HG03196 (cell line): ENCODE results near the gene GLS2.
"Not testable (repeated sequence)": the region's sequence is repeated elsewhere in the genome, so short reads cannot be mapped to it uniquely, and the experiment has no call there.

Source experiments
- ATAC-seq: cut with Tn5 transposase; IDR thresholded peaks from one replicate; pipeline ENCODE4 v1.9.1; 2021; ENCODE audit not compliant: unreplicated experiment

The GLS2 gene

DNA sequence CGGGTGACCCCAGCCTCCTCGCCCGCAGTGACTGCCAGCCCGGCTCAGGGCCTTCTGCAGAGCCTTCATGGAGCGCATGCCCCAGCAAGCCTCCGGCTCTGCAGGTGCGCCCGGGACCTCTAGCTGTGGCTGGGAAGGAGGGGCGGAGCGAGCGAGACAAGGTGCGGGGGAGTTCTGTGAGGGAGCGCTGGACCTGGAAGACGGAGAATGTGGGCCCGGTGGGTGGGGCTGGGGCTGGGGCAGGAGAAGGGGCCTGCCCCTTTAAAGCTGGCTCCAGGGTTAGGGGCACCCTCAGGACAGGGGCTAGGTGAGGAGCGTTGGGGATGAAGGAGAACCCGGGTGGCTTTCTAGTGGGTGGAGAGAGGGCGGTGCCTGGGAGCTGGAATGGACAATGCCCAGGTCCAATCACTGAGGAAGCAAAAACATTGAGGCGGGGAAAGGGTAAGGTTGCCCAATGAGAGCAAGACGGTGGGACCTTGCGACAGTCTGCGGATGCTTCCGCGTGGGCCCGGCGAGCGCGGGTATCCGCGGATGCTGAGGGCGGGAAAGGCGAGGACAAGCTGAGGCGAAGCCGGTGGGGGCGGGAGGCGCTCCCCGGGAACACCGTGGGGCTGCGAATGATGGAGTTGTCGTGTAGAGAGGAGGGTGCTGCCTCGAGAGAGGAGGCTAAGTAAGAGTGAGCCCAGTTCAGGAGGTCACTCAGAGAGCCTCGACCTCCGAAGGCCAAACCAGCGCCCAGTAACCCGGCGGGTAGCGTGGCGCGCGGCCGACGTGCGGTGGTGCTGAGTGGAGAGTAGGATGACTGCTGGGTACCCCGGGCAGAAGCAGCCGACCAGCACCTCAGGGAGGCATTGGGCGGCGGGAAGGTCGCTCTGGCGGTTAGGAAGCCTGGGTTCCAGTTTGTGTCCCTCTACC is at the start of gene GLS2:
TSS of gene GLS2 (minus strand) at position 121 of the 915 bp plus-strand sequence. CDS start at position 78, 43 bp downstream.
- ATAC-seq, result peak; percentile 89

DNA sequence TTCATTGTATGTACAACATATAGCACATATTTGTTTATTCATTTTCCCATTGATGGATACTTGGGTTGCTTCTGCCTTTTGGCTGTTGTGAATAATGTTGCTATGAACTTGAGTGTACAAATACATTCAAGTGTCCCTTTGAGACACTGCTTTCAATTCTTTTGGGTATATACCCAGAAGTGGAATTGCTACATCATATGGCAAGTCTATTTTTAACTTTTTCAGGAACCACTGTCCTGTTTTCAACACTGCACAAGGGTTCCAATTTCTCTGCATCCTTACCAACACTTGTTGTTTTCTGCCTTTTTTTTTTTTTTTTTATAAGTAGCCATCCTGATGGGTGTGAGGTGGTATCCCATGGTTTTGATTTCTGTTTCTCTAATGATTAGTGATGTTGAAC is 49.6 kb upstream of the GLS2 start:
- no peak for ATAC-seq

DNA sequence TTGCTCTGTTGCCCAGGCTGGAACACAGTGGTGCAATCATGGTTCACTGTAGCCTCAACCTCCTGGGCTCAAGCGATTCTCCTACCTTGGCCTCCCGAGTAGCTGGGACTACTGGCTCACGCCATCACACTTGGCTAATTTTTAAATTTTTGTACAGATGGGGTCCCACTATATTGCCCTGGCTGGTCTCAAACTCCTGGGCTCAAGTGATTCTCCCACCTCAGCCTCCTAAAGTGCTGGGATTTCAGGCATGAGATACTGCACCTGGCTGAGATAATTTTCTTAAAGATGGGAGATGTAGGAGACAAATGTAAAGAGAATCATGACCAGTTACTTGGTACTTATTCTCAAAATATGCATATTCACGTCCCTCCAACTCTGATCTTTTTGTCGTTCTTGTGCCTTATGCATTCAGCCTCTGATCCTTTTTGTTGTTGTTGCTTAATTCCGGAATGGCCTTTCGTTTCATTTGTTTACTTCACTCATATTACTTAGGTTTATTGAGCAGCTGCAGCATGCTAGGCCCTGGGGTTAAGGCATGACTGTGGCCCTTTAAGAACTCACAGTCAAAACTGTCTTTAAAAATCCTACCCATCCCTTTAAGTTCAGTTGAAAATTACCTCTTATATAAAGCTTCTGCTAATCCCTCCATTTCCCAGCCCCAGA is 42.6 kb upstream of the GLS2 start:
- no peak for ATAC-seq

DNA sequence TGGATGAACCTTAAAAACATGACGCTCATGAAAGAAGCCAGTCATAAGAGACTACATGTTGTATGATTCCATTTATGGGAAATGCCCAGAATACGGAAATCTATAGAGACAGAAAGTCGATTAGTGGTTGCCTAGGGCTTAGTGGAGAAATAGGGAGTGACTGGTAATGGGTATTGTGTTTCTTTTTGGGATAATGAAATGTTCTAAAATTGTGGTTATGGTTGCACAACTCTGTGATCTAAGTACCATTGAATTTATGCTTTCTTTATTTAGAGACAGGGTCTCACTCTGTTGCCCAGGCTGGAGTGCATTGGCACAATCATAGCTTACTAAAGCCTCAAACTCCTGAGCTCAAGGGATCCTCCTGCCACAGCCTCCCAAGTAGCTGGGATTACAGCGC is 41.7 kb upstream of the GLS2 start:
- ATAC-seq, result no peak

DNA sequence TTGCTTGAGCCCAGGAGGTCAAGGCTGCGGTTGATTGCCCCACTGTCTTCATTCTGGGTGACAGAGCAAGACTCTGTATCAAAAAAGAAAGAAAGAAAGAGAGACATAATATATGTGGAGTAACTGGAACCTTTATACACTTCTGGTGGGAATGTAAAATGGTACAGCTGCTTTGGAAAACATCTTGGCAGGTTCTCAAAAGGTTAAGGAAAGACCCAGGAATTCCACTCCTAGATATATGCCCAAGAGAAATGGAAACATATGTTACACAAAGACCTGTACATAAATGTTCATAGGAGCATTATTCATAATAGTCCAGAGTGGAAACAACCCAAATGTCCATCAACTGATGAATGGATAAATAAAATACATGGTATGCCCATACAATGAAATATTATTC is 40.9 kb upstream of the GLS2 start:
- no peak for ATAC-seq

DNA sequence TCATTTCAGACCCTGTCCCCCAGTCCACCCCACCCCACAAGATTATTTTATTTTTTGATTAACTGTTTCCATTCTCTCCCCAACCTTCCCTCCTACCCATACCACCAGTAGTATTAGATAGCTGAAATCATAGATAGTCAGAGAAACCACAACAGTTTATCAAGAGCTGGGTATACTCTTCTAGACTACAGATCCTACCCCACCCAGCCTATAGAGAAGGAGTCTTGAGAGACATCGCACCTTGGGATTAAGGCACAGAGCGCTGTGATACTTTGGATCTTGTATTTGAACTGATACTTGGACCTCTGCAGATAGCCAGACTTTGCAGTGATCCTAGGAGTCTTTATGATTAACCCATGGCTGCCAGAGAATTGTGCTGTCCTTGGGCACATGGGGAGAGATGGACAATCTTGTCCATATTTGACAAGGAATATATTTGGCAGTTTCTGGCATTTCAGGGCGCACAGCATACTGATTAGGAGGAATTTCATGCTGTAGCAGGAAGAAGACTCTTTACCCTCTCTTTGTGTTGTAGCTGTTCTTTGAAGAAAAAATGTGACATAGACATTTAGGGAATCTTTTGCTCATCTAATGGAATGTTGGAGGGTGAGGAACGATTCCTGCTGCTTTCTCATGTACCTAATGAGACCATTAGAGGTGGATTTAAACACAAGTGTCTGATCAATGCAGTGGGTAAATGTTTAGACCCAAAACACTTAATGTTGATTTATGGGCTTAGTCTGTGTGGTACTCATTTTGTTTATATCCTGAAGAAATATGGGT is 34.6 kb upstream of the GLS2 start:
- ATAC-seq, result no peak

DNA sequence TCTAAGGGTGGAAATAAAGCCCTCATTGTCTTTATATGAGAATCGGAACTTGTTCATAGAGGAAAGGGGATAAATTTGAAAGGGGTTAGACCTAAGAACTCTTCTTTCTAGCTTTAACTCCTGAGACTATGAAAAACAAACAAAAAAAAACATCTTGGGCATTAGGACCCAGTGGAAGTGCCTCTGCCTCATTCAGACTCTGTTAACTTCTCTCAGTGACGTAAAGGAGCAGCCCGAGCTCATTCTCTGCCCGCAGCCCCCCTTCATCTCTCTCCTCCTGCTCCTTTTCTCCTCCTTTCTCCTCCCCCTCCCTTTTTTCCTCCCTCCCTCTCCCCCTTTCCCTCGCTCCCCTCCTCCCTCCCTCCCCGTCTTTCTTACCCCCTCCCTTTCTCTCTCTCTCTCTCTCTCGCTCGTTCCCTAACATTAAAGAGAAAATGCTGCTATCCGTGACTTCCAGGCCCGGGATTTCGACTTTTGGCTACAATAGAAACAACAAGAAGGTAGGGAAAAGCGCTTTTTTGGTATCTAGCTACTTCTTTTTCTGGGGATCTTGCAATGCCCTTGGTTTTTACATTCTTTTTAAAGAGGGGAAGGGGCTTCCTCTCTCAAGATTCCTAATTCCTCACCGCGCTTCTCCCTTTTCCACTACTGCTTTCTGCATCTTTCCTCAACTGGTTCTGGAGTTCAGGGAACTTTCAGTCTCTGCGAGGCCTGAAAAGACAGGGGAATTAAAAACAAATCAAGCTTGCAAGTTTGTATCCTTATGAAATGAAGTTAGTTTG is 33.8 kb upstream of the GLS2 start, which contains the start of gene RBMS2:
TSS of gene RBMS2 (plus strand) at position 231 of the 782 bp plus-strand sequence. CDS start at position 435, 204 bp downstream.
- ATAC-seq, result no peak

DNA sequence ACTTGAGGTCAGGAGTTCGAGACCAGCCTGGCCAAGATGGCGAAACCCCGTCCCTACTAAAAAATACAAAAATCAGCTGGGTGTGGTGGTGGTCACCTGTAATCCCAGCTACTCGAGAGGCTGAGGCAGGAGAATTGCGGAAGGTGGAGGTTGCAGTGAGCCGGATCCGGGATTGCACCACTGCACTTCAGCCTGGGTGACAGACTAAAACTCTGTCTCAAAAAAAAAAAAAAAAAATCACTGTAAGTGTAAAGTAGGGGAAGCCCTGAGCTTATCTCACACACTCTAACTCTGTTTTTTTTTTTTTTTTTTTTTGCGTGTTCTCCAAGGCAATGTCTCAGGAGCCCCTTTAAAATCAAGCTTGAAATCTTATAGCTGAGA is 33.2 kb upstream of the GLS2 start:
- no peak for ATAC-seq

DNA sequence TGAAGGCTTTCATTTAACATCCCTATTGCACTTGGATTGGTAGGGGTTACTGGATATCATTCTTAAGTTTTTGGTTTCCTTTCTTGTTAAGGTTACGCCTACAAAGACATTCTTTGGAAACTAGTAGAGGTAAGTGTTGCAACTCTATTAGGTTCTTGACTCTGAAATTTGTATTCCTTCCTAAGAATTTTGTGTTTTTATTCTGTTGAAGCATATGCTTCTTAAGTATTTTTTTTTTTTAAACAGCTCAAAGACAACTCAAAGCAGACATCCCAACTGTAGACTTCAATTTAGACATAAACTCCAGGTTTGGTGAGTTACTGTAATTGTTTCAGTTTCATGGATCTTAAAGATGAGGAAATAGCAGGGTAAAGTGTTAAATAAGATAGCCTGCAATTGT is 32.5 kb upstream of the GLS2 start:
- no peak for ATAC-seq

DNA sequence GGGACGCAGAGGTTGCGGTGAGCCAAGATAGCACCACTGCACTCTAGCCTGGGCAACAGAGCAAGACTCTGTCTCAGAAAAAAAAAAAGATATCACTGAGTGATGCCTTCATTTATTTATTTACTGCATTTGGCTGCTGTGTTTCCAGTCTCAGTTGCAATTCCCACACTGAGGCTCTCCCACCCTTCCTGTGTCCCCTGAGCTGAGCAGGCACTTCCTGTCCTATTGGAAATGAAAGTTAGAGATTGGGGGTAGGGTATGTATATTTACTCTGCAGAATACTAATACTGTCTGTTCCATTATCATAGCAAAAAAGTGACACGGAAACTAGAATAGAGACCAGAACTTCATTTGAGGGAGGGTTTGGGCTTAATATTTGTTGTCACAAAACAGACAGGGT is 32.1 kb upstream of the GLS2 start:
- ATAC-seq, result no peak

DNA sequence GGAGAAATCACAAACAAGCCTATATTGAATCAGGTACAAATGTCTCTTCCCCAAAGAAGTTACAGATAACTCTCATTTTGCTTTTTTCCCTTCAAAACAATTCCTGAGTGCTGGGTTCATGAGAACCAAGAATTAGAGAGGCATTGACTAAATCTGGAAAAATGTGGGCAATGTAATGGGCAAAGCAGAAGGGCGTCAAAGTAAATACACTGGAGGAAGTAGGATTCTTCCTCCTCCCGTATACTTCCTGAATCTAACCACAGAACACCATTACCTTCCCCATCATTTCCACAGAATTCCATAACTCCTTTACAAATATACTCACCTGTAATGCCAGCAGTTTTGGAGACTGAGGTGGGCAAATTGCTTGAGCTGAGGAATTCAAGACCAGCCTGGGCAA is 30.6 kb upstream of the GLS2 start:
- no peak for ATAC-seq

DNA sequence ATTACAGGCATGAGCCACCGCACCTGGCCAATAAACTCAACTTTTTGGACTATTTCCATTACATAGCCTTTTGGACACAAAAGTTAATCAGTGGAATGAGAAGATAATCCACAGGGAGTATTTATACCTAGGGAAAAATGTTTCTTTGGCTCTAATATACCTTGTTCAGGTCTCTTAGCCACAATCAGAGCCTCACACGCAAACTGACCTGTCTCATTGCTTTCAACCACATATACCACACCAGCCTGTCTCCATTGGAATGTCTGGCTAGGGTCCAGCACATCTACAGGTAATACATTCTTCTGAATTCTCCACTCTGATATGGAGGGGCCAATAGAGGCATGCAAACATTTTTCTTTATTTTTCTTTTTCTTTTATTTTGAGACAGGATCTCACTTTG is 29.9 kb upstream of the GLS2 start:
- no peak for ATAC-seq

DNA sequence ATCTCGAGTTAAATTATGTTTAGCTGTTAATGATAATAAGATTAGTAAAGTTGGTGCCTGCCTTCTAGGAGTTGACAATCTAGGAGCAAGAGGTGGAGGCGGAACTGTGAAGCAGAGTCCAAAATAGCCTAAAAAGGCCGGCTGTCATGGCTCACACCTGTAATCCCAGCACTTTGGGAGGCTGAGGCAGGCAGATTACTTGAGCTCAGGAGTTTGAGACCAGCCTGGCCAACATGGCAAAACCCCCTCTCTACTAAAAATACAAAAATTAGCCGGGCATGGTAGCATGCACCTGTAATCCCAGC is 26.0 kb upstream of the GLS2 start:
- not testable (repeated sequence) for ATAC-seq

DNA sequence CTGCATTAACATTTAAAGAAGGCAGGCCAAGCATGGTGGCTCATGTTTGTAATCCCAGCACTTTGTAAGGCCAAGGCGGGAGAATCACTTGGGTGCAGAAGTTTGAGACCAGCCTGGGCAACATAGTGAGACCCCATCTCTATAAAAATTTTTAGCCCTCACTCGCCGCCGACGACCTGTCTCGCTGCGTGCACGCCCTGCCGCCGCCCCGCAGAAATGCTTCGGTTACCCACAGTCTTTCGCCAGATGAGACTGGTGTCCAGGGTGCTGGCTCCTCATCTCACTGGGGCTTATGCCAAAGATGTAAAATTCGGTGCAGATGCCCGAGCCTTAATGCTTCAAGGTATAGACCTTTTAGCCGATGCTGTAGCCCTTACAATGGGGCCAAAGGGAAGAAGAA is 22.8 kb upstream of the GLS2 start:
- no peak for ATAC-seq

DNA sequence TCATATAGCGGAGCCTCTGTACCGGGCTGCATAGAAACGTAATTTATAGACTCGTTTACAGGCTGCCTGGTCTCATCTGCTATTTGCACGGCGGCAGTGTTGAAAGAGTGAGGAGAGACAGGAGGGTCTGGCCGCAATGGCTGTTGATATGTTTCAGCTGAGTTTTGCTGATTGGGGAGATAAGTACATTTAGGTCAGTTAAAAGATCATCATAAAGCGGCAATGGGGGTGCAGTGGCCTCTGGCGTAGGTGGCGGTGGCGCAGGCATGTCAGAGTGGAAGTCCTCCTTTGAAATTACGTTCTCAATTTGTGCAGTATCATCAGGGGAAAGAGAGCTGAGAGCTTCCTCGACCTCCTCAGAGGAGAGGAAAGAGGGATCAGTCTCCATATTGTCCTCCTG is 11.9 kb upstream of the GLS2 start:
- not testable (repeated sequence) for ATAC-seq

DNA sequence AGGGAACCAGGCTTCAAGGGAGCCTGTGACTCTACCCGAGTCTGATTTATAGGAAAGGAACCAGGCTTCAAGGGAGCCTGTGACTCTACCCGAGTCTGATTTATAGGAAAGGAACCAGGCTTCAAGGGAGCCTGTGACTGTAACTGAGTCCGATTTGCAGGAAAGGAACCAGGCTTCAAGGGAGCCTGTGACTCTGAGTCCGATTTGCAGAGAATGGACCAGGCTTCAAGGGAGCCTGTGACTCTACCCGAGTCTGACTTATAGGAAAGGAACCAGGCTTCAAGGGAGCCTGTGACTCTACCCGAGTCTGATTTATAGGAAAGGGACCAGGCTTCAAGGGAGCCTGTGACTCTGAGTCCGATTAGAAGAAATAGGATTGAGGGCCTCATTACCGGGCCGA is 11.5 kb upstream of the GLS2 start:
- ATAC-seq, result not testable (repeated sequence)

DNA sequence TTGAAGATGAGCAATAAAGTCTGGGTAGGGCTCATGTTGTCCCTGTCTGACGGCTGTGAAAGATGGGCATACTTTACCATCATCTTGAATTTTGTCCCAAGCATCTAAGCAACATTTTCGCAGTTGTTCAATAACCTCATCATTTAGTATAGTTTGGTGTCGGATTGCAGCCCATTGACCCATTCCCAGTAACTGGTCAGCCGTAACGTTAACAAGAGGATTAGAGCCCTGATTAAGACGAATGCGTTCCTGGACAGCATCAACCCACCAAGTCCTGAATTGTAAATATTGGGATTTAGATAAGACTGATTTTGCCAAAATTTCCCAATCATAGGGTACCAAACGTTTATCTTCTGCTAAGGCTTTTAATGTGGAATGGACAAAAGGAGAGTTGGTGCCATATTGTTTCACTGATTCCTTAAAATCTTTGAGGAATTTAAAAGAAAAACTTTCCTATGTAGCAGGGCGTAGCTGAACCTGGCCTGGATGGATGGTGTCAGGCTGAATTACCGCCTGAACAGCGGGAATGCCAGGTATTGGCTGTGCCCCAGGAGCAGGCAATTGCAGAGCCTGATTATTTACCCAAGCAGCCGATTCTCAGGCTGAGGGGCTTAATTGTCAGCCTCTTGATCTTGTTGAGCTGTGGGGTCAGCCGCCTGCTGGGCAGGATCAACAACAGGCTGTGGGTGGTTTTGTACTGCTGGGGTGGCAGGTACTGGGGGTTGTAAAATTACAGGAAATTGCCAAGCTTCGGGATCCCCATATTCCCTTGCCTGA is 10.4 kb upstream of the GLS2 start:
- not testable (repeated sequence) for ATAC-seq

DNA sequence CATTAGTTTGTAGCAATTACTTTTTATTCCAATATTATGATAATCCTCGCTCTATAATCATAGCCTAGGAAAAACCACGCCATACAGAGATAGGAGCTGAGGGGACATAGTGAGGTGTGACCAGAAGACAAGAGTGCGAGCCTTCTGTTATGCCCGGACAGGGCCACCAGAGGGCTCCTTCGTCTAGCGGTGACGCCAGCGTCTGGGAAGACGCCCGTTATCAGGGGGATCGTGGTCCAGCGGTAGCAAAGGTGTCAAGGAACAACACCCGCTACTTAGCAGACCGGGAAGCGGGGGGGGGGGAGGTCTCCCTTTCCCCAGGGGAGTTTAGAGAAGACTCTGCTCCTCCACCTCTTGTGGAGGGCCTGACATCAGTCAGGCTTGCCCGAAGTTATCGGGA is 8.7 kb upstream of the GLS2 start:
- ATAC-seq, result not testable (repeated sequence)

DNA sequence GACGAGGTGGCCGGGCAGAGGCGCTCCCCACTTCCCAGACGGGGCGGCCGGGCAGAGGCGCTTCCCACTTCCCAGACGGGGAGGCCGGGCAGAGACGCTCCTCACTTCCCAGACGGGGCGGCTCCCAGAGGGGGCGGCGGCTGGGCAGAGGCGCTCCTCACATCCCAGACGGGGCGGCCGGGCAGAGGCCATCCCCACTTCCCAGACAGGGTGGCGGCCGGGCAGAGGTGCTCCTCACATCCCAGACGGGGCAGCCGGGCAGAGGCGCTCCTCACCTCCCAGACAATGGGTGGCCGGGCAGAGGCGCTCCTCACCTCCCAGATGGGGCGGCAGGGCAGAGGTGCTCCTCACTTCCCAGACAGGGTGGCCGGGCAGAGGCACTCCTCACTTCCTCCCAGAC is 6.5 kb upstream of the GLS2 start:
- not testable (repeated sequence) for ATAC-seq

DNA sequence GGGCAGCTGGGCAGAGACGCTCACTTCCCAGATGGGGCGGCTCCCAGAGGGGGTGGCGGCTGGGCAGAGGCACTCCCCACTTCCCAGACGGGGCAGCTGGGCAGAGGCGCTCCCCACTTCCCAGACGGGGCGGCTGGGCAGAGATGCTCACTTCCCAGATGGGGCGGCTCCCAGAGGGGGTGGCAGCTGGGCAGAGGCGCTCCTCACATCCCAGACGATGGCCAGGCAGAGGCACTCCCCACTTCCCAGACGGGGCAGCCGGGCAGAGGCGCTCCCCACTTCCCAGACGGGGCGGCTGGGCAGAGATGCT is 6.1 kb upstream of the GLS2 start:
- not testable (repeated sequence) for ATAC-seq
